Caki2 (cell line): ENCODE data around the gene CDC14A. TPM values are rescaled to one million over a fixed set of nuclear protein-coding genes. Genes with fewer than 3 reads are reported as not detected.
"Not testable (repeated sequence)": the region's sequence is repeated elsewhere in the genome, so short reads cannot be mapped to it uniquely, and the experiment has no call there.

Experiments used
- DNase-seq: peaks from one replicate; pipeline ENCODE4 v3.0.0-alpha.2; 2015; ENCODE audit warnings: low read depth
- in situ Hi-C: cut with HindIII; loops from 2 replicates; pipeline ENCODE4 v1.10.0; 2016; ENCODE audit warnings: low sequenced_read_pairs, low pct_unique_long_range_greater_than_20kb, mixed read lengths
- total RNA-seq: library from RNA; depleted of rRNA; stranded (reverse); fragments of >200 nt; shearing (Covaris generic); gene quantifications from 2 replicates; pipeline ENCODE4 v1.2.3, GENCODE V29; 2014; ENCODE audit warnings: low replicate concordance

CDC14A gene
- total RNA-seq, 1 experiment from 2014 or later = 5.1 TPM

DNA sequence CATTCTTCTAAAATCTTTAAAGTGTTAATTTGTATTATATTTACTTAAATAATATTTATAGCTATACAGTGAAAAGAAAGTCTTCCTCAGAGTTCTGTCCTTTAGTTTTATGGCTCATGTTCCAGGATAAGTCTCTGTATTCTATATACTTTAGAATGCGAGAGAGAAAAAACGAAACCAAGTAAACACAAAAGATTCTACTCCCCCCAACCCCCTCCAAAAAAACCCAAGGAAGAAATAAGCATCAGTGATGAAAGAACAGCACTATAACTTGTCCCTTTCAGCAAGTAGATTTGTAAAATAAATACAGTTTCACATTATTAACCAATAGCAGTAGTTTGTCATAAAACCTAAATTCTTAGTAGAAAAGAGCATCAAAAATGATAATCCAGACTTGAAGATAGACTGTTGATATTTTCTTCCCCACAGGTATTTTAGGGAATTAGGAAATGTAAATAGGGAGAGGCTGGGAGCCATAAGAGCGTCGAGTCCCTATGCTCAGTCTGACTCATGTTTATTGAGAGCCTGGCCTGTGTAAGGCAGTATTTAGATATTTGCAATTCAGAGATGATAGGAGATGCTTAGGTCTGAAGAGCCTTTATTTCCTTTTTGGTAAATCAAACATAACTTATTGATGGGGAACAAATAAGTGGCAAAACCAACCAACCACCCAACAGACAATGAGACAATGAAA, 35.5 kb downstream of the CDC14A start:
- in situ Hi-C loops = no loop called here
- no peak for DNase-seq

GRCh38 chr1:100390531-100390930, 38.2 kb downstream of the CDC14A start:
- in situ Hi-C loops = no loop called here
- no peak for DNase-seq

DNA sequence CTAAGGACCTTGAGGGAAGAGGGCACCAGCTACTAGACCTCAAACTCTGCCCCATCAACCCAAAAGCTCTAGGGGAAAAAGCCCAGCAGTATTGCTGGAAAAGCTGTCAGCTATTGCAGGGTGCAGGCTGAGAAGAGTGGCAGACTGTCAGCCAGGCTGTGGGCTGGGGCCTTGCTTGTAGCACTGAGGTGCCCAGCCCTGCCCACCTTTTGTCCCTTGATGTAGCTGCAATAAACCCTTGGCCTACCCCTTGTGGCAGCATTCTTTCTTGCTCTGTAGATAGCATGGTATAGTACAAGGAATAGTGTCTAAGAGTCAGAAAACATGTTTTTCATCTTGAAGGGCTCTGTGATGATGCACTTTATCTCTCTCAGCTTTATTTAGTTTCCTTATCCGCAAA, 39.4 kb downstream of the CDC14A start:
- DNase-seq = no peak
- in situ Hi-C loops = no loop called here

DNA sequence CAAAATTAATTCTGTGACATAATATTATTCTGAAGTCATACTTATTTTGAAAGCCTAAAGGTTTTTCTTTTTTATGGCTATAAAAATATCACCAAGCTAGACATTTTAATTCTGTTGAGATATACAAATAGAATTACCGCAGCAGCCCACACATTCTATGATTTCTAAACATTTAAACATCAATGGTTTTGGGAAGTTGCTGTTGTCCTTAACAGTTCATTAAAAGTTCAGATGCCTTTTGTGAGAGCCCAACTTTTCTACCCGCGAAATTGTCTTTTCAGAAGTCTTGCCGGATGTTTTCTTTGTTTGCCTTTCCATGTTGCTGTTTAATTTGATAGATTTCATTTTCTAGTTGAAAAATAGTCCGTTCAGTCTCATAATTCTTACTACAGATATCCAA, 40.5 kb downstream of the CDC14A start:
- in situ Hi-C loops = no loop called here
- no peak for DNase-seq

- in situ Hi-C loops = no loop called here
- DNase-seq = no peak
These were observed 42.0 kb downstream of the CDC14A start for GRCh38 chr1:100394285-100394684.

GRCh38 chr1:100395913-100396312, 43.6 kb downstream of the CDC14A start:
- in situ Hi-C loops = no loop called here
- DNase-seq = no peak

DNA sequence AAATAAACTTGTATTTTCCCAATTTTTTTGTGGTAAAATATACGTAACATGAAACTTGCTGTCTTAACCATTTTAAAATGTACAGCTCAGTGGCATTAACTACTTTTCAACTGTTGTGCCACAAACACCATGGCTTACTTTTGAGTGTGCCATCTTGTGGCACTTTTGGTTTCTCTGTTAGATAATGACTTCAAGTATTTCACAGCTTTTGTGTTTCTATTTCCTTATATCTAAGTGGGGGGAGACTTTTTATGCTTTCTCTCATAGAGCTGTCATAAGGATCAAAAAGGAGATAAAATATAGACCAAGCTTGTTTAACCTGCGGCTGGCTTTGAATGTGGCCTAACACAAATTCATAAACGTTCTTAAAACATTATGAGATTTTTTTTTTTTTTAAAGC, 44.3 kb downstream of the CDC14A start:
- no peak for DNase-seq

DNA sequence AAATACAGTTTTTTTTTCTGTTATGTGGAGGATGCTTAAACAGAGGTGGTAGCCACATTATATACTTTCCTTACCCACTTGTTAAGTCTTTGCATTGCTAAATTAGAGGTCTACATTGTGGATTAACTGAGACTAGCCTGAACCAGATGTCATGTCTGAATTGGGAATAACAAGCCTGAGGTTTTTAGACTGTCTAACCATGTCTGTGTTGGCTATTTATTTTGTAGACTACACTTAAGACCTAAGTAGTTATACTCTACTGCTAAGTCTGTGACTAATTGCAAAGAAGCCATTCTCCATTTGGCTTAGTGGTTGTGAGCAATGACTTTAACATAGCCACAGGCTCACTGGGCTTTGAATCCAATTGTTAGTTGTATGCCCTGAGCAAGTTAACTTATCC, 45.4 kb downstream of the CDC14A start:
- in situ Hi-C loops = no loop called here
- no peak for DNase-seq

More for the DNA sequence above, 44.3 kb downstream of the CDC14A start:
- in situ Hi-C loops = no loop called here

- no peak for DNase-seq
- in situ Hi-C loops = no loop called here
These were observed 46.3 kb downstream of the CDC14A start for GRCh38 chr1:100398648-100399047.

- DNase-seq = no peak
- in situ Hi-C loops = no loop called here
These were observed 48.1 kb downstream of the CDC14A start for GRCh38 chr1:100400404-100400803.

GRCh38 chr1:100404821-100405220, 52.5 kb downstream of the CDC14A start:
- DNase-seq = no peak
- in situ Hi-C loops = no loop called here

DNA sequence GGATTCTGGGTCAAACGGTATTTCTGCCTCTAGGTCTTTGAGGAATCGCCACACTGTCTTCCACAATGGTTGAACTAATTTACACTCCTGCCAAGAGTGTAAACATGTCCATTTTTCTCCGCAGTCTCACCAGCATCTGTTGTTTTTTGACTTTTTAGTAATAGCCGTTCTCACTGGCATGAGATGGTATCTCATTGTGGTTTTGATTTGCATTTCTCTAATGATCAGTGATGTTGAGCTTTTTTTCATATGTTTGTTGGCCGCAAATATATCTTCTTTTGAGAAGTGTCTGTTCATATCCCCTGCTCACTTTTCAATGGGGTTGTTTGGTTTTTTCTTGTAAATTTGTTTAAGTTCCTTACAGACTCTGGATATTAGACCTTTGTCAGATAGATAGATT, 53.6 kb downstream of the CDC14A start:
- DNase-seq, in situ Hi-C loops: not testable (repeated sequence)

DNA sequence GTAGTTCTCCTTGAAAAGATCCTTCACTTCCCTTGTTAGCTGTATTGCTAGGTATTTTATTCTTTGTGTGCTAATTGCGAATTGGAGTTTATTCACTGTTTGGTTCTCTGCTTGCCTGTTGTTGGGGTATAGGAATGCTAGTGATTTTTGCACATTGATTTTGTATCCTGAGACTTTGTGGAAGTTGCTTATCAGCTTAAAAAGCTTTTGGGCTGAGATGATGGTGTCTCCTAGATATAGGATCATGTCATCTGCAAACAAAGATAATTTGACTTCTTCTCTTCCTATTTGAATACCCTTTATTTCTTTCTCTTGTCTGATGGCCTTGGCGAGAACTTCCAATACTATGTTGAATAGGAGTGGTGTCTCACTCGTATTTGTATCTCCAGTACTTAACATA, 55.1 kb downstream of the CDC14A start:
- in situ Hi-C loops = not testable (repeated sequence)

DNA sequence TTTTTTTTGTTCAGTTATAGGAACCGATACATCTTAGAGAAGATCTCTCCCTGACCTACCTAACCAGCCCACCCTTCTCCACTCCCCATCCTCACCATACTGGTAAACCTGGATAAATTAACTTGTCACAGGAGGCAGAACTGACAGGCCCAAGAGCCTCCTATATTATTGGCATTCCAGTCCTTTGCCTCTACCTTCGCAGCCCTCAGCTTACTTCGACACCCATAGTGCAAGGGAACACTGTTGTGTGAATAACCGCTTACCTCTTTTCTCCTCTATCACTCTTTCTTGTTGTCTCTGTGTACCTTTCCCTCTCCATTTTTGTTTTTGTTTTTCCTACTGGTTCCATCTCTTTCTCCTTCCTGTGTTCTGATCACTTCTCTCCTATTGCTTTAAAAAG, 58.7 kb downstream of the CDC14A start:
- in situ Hi-C loops = no loop called here
- no peak for DNase-seq

More for the DNA sequence above, 55.1 kb downstream of the CDC14A start:
- DNase-seq = not testable (repeated sequence)

DNA sequence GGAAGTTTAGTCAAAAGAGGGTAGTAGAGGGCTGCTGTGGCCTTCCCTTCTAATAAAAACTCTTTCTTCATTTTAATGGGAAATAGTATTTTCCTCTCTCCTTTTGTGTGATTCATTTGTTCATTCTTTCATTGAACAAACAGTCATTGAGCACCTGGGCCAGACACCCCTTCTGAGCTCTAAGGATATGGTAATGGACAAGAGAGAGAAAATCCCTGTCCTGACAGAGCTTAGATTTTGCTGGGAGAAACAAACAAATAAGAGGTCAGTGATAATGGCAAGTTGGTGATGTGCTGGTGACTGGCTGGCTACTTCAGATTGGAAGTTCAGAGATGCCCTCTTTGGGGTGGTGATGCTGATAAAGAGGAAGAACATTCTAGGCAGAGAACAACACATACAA, 59.3 kb downstream of the CDC14A start:
- in situ Hi-C loops = no loop called here

GRCh38 chr1:100413035-100413434, 60.7 kb downstream of the CDC14A start:
- in situ Hi-C loops = no loop called here
- DNase-seq = no peak

More for the DNA sequence above, 59.3 kb downstream of the CDC14A start:
- DNase-seq = no peak

DNA sequence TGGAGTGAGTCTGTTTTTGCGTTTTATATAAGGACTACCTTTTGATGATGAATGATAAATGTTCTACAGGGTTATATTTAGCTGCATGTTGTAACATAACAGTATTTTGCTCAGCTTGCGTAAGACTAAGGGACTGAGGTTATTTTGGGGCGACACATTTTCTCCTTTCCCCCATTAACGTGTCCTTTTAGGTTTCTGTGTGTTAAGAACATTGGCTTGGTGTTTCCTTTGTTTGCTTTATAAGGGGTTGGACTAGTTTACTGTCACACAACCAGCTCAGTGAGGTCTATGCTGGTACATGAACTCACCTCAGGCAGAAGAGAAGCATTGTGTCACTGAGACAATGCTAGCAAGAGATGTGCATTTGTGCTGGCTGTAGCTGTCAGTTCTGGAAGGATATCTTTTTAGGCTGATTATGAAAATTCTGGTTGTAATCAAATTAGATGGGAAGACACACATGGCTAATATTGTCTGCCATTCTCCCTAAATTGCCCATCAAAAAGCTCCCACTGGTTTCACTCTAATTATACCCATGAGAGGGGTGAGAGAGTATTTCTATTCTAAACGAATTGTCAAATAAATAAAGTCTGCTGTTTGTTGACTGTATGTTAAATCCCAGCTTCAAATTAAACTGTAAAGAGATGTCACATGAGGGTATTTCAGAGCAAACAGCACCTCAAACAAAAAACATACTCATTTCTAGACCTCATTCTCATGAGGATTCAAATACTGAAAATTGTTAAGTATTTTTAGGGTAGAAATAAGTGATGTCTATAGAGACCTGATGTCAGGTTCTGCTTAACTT, 62.6 kb downstream of the CDC14A start:
- in situ Hi-C loops = no loop called here

DNA sequence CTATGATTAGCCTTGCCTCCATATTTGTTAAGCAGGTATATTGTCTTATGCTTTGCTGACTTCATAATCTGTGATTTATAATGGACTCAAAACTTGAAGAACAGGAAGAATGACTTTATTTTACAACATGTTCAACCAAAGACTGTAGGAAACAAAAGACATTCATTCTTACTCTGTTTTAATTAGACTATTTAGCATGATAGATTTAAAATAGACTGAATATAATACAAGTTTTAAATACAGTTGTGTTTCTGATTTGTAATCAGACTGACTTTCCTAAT, 63.1 kb downstream of the CDC14A start:
- no peak for DNase-seq
- in situ Hi-C loops = no loop called here

More for the DNA sequence above, 62.6 kb downstream of the CDC14A start:
- no peak for DNase-seq

- no peak for DNase-seq
- in situ Hi-C loops = no loop called here
These were observed 66.8 kb downstream of the CDC14A start for GRCh38 chr1:100419072-100419471.

DNA sequence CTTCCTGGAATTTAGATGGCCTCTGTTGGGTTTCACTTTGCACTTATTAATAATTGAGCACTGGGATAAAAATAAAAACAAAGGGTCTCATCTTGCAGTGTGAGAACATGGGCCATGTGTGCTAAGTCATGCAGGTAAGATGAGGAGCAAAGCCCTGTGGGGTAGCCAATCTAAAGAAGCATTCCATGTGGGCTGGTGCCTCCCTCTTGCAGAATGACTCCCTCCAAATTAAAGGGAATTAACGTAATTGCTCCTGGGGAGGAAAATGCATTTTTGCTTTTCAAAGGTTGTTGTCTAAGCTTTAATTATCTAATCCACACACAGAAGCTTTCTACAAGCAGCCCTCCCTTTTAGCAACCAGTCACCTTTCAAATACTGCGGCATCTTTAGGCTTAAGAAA, 69.8 kb downstream of the CDC14A start:
- in situ Hi-C loops = no loop called here
- DNase-seq = no peak
